HG02759 (cell line): Measurements from ENCODE around the gene KAZALD1.

Experiments
- ATAC-seq: cut with Tn5 transposase; IDR thresholded peaks from one replicate; pipeline ENCODE4 v1.9.1; 2021; ENCODE audit warnings: mild to moderate bottlenecking, moderate library complexity; ENCODE audit not compliant: unreplicated experiment

Gene KAZALD1

GRCh38 chr10:101061624-101062231 lies at the start of gene KAZALD1:
TSS of gene KAZALD1 (plus strand) at chr10:101061989. CDS start at chr10:101062593, 604 bp downstream.
- no peak for ATAC-seq

GRCh38 chr10:101012525-101013364 lies 49.0 kb upstream of the KAZALD1 start:
- peak; percentile 82 for ATAC-seq

- ATAC-seq, result no peak
Observed at GRCh38 chr10:101013365-101013825, 48.4 kb upstream of the KAZALD1 start.

GRCh38 chr10:101014230-101014884 lies 47.4 kb upstream of the KAZALD1 start:
- no peak for ATAC-seq

- ATAC-seq, result no peak
Observed at GRCh38 chr10:101014966-101015581, 46.7 kb upstream of the KAZALD1 start.

- ATAC-seq, result no peak
Observed at GRCh38 chr10:101015582-101015973, 46.2 kb upstream of the KAZALD1 start.

GRCh38 chr10:101016814-101017213 lies 45.0 kb upstream of the KAZALD1 start:
- no peak for ATAC-seq

- ATAC-seq, result no peak
Observed at GRCh38 chr10:101018118-101018599, 43.6 kb upstream of the KAZALD1 start.

GRCh38 chr10:101018600-101019439 lies 43.0 kb upstream of the KAZALD1 start:
- no peak for ATAC-seq

GRCh38 chr10:101019440-101019703 lies 42.4 kb upstream of the KAZALD1 start:
- ATAC-seq, result no peak

- ATAC-seq, result no peak
Observed at GRCh38 chr10:101020427-101021075, 41.2 kb upstream of the KAZALD1 start.

GRCh38 chr10:101021239-101021638 lies 40.5 kb upstream of the KAZALD1 start:
- ATAC-seq, result no peak

- no peak for ATAC-seq
Observed at GRCh38 chr10:101021692-101022251, 40.0 kb upstream of the KAZALD1 start.

- ATAC-seq, result no peak
Observed at GRCh38 chr10:101022967-101023705, 38.7 kb upstream of the KAZALD1 start.

- ATAC-seq, result no peak
Observed at GRCh38 chr10:101027106-101027720, 34.6 kb upstream of the KAZALD1 start.

- ATAC-seq, result no peak
Observed at GRCh38 chr10:101028446-101029337, 33.1 kb upstream of the KAZALD1 start.

GRCh38 chr10:101029520-101030295 lies 32.1 kb upstream of the KAZALD1 start:
- ATAC-seq, result no peak
